SW 1271 (cell line): ENCODE results near the gene MEAF6.
"Not testable (repeated sequence)": the region's sequence is repeated elsewhere in the genome, so short reads cannot be mapped to it uniquely, and the experiment has no call there.

ENCODE experiments used
- DNase-seq, 2 experiments: peaks; one replicate each; lab custom pipeline; 2025; lab: John Stamatoyannopoulos, UW

MEAF6 gene

DNA sequence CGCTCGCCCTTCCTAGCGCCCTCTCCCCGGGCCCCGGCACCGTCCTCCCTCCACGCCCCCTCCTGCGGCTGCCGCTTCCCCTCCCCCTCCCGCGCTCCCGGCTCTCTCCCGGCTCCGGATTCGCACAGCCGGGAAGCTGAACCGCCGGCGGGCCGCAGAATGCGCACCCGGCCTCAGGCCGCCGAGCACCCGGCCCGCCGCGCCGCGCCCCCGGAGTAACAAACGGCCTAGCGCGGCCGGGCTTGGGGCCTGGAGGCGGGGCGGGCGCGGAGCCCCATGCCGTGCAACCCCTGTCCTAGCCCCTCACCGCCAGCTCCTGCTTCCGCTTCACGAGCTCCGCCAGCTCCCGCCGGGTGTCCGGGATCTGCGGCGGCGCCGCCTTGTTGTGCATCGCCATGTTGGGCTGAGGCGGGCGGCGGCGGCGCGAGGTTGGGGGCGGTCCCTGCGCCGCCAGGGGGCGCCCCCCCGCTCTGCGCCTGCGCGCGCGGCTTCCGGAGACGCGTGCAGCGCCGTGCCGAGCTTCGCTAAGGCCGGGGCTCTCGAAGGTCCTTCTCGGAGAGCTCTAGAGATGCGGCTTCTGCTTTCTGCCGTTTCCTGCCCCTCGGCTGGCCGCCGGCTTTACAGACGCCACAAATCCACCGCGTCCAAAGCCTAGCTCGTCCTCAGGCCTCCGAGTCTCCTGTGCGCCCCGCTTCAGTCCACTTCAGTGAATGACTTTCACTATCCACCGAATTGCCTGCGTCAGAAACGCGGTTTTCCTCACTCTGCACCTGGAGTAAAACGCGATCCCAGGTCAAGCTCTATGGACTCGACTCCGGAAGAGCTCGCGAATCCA lies at the start of gene MEAF6:
TSS of gene MEAF6 (minus strand) at position 417 of the 835 bp plus-strand sequence. CDS start at position 397, 20 bp downstream.
- peak; percentile 40 to 56 for DNase-seq

DNA sequence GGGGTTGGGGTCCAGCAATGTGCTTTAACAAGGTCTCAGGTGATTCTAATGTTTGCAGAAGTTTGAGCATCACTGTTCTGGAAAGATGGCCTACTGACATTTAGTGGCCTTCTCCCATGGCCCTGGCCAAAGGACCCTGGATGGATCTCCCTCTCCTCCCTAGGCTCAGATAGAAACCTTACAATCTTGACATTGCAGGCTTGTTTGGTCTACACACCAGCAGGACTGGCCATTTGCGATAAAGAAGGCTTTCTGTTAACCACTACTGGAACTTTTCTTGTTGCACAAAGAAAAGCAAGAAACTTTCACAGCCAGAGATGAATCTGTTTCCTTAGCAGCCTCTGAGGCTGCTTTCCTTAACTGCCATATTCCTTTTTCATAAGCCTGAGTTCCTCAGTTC lies 48.4 kb upstream of the MEAF6 start:
- no peak for DNase-seq

DNA sequence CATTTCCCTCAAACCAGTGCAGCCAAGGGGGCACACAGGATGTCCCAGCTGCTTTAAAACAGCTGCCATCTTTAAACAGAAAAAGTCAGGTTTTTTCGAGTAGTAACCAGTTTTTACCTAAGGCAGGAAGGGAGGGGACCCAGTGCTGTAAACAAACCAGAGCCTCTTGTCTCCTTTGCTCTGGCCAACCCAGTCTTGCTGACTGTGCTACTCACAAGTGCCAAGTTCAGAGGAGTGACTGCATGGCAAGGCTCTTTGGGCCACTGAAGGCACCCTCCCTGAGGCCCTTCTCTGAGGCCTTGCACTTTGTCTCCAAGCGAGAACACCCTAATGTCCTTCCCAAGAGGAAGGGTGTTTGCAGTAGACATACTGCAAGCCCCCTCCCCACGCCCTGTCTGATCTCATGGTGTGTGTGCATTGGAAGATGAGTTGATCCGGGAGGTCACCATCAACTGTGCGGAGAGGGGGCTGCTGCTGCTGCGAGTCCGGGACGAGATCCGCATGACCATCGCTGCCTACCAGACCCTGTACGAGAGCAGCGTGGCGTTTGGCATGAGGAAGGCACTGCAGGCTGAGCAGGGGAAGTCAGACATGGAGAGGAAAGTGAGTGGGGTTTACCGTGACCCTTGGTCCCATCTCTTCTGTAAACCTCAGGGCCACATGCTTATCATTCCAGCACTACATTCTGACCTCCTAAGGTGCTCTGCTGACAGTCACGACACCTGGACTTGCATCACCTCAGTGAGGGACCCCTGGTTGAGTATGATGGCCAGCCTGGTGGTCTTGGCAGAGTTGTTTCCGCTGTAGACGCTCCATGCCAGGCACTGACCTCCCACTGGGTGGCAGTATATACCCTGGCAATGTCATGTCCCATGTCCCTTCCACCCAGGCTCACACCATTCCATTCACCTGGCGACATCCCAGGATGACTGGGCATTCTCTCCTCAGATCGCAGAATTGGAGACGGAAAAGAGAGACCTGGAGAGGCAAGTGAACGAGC lies 46.9 kb upstream of the MEAF6 start:
- peak in 1 of 2 experiments; percentile 12 for DNase-seq

DNA sequence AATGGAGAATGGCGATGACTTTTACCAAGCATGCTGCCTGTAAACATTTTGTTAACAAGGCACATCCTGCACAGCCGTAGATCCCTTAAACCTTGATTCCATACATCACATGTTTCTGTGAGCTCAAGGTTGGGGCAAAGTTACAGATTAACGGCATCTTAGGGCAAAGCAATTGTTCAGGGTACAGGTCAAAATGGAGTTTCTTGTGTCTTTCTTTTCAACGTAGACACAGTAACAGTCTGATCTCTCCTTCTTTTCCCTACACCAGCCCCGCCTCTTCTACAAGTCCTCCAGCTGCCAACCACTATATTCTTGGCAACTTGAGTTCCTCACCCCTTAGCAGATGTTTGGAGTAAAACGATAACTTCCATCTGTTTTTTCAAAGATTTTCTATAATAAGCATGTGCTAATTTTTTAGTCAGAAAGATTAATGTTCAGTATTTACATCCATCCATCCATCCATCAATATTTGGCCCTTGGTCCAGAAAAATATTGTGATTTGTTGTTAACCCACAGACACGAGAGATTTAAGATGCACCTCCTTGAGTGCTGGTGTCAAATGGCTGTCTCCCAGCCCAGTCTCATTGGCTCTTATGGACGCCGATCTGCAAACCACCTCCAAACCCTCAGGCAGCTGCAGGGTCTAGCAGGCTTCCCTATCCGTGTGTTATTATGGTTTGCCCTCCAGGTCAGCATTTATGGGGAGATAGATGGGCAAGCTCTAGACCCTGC lies 46.0 kb upstream of the MEAF6 start:
- no peak for DNase-seq

DNA sequence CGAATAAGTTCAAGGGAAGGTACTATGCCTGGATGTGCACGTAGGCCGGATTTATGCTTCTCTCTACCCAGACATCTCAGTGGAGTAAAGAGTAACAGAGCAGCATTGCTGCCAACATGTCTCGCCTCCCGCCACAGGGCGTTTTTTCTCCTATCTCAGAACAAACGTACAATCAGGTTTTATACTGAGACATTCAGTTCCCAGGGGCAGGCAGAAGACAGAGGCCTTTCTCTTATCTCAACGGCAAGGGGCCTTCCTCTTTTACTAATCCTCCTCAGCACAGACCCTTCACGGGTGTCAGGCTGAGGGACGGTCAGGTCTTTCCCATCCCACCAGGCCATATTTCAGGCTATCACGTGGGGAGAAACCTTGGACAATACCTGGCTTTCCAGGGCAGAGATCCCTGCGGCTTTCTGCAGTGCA lies 45.4 kb upstream of the MEAF6 start:
- not testable (repeated sequence) for DNase-seq

DNA sequence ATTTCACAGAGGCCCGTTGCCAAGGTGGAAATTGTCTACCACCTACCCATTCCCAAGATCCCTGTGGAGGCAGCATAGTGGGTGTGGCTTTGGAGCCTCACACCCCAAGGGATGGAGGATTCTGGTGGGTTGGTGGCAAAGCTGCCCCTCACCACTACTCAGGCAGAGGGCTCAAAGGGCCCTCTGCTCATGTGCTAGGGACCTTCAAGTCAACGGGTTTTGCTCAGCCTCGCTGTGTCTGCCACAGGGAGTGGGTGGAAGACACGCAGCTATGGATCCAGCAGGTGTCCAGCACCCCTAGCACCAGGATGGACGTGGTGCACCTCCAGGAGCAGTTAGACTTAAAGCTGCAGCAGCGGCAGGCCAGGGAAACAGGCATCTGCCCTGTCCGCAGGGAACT lies 44.5 kb upstream of the MEAF6 start:
- no peak for DNase-seq

DNA sequence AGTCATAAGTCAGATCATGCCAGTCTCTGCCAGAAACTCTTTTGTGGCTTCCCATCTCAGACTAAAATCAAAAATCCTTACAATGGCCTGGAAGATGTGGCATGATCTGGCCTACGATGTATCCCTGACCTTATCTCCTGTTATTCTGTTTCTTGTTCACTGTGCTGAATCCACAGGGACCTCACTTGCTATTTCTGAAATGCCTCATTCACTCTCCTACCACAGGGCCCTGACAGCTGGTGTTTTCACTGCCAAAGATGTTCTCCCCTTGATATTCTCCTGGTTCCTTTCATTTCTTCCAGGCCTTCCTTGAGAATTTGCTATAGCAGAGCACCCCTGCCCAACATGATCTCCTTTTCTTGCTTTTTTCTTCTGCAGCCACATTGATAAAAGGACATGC lies 43.8 kb upstream of the MEAF6 start:
- no peak for DNase-seq

DNA sequence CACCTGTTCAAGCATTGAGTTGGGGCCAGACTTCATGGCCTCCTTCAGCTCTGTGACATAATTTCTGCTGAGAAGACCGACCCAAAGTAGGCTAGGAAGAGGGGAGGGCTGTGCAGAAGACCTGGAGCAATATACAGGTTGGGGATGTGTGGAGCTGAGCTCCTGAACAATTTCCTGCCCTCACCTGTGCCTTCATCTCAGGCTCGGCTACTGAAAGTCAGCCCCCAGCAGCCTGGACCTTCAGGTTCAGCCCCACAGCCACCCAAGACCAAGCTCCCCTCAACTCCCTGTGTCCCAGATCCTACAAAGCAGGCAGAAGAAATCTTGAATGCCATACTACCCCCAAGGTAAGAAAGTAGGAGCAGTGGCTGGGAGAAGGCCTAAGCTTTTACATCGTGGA lies 42.8 kb upstream of the MEAF6 start:
- DNase-seq = no peak

DNA sequence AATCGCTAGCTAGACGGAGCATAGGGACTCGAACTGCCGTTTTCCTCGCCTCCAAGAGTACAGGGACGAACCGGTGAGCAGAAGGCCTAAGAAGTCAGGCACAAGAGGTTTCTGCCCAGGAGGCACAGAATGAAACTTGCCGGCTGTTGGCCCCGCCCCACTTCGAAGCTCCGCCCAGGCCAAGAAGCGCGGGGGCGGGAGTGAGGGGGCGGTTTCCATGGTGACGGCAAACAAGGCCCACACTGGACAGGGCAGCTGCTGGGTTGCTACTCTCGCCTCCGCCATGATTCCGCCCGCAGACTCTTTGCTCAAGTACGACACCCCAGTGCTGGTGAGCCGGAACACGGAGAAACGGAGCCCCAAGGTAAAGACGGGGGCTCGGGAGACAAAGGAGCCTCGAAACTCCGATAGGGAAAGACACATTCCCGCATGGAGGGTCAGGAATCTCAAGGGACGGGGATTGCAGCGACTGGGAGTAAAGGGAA lies 42.2 kb upstream of the MEAF6 start, which contains the start of gene DNALI1:
TSS of gene DNALI1 (plus strand) at position 229 of the 485 bp plus-strand sequence. CDS start at position 284, 55 bp downstream.
- DNase-seq = no peak

DNA sequence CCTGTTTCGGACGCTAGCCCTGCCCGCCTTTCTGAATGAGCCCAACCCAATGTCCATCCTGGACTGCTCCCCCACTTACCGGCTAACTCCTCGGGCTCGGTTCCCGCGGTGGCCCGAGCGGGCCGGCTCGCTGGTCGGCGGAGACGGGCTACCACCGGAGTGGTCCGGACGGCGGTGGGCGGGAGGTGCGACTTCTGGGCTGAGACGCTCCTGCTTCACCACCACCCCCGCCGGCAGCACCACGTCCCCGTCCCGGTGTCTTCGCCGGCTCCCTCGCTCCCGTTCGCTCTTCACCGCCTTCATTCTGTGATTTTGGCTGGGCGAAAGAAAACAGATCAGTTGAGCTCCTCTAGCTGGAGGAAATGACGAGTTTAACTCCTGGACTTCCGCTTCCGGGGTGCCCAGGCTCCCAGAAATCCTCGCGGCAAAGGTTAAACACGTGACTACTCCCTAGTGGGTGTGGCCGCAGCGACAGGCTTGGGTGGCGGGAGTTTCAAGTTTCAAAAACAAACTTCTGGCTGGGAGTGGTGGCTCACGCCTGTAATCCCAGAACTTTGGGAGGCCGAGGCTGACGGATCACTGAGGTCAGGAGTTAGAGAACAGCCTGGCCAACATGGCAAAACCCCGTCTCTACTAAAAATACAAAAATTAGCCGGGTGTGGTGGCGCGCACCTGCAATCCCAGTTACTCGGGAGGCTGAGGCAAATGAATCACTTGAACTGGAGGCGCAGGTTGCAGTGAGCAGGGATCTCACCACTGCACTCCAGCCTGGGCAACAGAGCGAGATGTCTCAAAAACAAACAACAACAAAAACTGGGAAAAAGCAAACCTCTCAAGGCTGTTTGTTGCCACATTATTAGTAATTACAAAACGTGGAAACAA lies 39.6 kb upstream of the MEAF6 start, which contains the start of gene SNIP1:
TSS of gene SNIP1 (minus strand) at position 367 of the 882 bp plus-strand sequence. CDS start at position 303, 64 bp downstream.
- peak; percentile 57 to 88 for DNase-seq

DNA sequence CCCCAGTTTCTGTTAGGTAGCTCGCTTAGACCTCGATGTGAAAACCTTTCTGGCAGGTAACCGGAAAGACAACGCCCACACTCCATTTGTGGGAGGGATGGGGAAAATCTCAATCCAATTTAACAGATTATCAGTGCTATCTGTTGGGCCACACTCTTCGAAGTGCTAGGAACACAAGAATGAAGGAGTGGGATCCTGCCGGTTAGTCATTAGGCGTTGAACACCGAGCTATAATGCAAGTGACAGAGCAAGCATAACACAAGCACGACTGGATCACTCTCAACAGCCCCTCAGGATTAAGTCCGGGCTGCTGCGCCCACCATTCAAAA lies 39.0 kb upstream of the MEAF6 start:
- no peak for DNase-seq

DNA sequence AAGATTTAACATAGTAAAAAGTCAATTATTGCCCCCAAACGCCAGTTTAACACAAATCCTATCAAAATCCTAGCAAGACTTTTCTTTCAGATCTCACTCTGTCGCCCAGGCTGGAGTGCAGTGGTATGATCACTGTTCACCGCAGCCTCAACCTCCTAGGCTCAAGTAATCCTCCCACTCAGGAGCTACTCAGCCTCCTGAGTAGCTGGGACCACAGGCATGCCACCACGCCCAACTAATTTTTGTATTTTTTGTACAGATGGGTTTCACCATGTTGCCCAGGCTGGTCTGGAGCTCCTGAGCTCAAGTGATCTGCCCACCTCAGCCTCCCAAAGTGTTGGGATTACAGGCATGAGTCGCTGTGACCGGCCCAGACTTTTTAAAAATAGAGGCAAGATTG lies 34.8 kb upstream of the MEAF6 start:
- no peak for DNase-seq

DNA sequence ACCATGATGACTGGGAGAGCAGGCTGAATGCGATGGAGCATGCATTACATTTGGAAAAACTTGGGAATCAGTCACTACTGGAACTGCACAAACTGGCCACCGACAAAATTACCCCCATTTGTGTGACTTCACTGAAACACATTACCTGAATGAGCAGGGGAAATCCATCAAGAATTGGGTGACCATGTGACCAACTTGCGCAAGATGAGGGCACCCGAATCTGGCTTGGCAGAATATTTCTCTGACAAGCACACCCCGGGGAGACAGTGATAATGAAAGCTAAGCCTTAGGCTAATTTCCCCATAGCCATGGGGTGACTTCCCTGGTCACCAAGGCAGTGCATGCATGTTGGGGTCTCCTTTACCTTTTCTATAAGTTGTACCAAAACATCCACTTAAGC lies 30.5 kb upstream of the MEAF6 start:
- DNase-seq = no peak

DNA sequence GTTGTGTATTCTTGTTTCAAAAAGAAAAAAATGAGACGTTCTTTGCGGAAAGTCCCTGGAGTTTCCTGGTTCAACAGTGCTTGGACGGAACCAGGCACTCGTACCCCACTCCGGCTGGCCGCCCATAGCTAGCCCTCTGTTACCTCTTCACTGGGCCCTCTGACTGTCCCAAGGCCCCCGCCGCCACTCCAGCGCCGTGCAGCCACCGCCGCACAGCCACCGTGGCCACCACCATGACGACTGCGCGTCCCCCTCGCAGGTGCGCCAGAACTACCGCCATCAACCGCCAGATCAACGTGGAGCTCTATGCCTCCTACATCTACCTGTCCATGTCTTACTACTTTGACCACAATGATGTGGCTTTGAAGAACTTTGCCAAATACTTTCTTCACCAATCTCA lies 30.0 kb upstream of the MEAF6 start:
- no peak for DNase-seq

DNA sequence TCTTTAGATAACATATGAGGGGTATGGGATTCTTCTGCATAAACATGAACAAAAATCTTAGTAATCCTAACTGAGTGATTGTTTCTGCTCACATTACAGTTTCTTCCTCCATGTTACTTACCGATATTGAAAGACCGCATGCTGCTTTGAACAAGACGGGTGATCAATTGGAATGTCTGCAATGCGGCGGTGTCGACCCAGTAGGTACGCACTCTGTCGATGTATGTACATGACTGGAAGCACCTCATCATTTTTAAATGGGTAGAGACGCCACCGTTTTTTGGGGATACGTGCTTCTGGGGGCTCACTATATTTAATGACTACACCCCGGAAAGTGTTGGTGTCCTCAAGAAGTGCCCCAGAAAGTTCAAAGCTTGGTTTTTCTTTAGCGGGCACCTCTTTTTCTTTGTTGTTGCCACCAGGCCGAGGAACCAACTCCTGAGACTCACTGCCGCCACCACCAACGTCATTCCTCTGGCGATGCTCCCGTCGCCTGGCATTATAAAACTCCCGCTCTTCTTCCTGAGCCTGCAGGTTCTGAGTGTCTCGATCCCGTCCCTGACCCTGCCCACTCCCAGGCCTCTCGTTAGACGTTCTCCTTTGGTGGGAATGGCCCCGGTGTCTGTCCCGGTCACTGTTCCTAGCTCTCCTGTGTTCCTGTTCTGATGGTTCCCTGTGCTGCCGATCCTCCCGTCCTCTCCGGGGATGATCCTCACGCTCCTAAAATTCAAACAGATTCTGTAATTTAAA lies 25.6 kb upstream of the MEAF6 start:
- no peak for DNase-seq

DNA sequence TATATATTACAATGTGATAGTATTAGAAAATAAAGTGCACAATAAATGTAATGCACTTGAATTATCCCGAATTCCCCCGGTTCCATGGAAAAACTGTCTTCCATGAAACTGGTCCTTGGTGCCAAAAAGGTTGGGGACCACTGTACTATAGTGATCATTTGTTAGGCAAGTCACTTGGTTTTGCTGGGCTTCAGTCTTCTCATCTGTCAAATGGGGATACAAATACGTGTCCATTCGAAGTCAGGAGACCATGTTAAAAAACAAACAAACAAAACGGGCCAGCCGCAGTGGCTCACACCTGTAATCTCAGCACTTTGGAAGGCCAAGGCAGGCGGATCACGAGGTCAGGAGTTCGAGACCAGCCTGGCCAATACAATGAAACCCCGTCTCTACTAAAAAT lies 24.6 kb upstream of the MEAF6 start:
- DNase-seq = not testable (repeated sequence)

DNA sequence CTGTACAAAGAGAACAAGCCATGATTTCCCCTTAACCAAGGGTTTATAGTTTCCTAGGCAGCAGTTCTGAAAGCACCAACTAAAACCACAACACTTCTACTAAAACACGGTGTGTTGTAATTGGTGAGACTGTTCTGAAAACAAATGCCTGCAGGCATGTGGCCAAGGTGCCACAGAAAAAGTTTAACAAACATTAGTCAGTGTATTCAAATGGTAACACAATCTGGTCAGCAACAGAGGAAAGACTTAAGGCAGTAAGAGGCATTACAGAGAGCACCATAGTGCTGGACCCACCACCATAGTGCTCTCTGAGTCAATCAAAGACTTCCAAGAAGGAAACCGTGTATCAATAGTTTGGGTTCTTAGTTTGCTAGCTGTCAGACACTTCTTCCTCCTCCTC lies 22.8 kb upstream of the MEAF6 start:
- peak in 1 of 2 experiments; percentile 28 for DNase-seq

DNA sequence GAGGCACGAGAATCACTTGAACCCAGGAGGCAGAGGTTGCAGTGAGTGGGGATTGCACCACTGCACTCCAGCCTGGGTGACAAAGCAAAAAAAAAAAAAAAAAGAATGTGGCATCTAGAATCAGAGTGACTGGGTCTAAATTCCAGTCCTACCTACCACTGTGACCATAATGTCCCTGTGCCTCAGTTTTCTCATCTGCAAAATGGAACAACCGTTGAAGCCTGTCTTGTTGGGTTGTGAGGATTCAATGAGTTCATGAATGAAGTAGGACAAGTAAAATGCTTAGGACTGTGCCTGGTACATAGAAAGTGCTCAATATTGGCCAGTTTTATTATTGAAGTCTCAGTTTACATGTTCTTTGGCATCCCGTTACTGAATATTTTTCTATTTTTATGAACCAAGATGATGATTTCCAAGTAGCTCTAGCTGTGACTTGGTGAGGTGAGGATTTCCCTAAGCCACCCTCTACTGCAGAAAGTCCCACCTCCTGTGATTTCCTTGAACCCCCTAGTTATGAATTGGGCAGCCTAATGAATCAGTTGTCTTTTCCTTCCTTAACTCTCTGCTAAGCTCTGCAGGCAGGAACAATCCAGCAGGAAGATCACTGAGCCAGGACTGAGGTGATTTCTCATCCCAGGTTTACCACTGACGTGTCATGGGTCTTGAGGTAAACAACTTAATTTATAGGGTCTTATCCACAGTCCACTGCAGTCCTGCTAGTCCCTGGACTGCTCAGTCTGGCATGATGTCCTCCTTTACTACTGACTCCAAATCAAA lies 18.9 kb upstream of the MEAF6 start:
- no peak for DNase-seq
